PFSK-1 (cell line): ENCODE data around the gene ZNF280B.

Experiments used
- POLR2AphosphoS5 ChIP-seq: IDR thresholded peaks from 2 replicates; pipeline ENCODE4 v1.6.1; 2012; ENCODE audit warnings: low read depth, mild to moderate bottlenecking, control low read depth, low read length, moderate library complexity
- SIN3A ChIP-seq: IDR thresholded peaks from 2 replicates; pipeline ENCODE4 v1.6.1; 2012; ENCODE audit warnings: mild to moderate bottlenecking, low read length, moderate library complexity, borderline replicate concordance; ENCODE audit not compliant: insufficient read depth
- TAF1 ChIP-seq: IDR thresholded peaks from 2 replicates; pipeline ENCODE4 v1.6.1; 2012; ENCODE audit warnings: low read length, control low read depth, borderline replicate concordance; ENCODE audit not compliant: insufficient read depth
- TF ChIP-seq, protein P1 (sequence below), 2 experiments: IDR thresholded peaks; 2 replicates each; pipeline versions ENCODE4 v1.6.1 to v1.8.0; 2011 to 2012; ENCODE audit warnings: low read depth in 2 of 2, low read length in 2 of 2, control low read depth in 1 of 2, inconsistent platforms in 1 of 2, mild to moderate bottlenecking in 1 of 2, moderate library complexity in 1 of 2; ENCODE audit not compliant: insufficient read depth in 1 of 2

DNA sequence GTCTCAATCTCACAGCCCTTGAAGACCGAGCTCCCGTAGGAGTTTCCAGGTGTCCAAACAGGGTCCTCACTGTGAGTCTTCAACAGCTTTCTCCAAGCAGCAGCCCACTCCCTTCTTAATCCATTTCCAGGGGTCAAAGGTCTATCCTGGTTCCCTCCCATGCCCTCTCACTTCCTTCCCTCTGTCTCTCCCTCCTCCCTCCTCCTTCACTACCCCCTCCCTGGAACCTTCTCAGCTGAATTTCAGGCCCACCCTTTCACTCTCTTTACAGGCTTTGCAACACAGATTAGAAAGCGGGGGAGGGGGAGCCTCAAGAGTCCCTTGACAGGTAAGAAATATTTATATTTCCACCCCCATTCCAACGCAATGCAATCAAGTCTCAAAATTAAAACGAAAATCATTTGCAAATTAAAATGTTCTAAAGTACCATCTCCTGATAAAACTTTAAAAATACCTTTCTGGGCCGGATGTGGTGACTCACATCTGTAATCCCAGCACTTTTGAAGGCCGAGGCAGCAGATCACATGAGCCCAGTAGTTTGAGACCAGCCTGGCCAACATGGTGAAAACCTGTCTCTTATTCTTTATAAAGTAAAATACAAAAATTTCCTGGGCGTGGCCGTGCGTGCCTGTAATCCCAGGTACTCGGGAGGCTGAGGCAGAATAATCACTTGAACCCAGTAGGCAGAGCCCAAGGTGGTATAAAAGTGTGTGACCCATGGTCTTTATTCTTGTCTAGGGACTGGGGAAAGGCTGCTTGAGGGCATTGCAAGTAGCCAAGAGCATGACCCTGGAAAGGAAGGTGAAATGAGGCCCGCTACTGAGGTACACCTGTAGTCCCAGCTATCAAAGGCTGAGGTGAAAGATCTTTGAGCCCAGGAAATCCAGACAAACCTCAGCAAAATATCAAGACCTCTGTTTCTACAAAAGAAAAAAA lies 12.4 kb upstream of the ZNF280B start:
- TF ChIP-seq POLR2AphosphoS5, result no peak
- no peak for TF ChIP-seq TAF1
- TF ChIP-seq, protein P1, sequence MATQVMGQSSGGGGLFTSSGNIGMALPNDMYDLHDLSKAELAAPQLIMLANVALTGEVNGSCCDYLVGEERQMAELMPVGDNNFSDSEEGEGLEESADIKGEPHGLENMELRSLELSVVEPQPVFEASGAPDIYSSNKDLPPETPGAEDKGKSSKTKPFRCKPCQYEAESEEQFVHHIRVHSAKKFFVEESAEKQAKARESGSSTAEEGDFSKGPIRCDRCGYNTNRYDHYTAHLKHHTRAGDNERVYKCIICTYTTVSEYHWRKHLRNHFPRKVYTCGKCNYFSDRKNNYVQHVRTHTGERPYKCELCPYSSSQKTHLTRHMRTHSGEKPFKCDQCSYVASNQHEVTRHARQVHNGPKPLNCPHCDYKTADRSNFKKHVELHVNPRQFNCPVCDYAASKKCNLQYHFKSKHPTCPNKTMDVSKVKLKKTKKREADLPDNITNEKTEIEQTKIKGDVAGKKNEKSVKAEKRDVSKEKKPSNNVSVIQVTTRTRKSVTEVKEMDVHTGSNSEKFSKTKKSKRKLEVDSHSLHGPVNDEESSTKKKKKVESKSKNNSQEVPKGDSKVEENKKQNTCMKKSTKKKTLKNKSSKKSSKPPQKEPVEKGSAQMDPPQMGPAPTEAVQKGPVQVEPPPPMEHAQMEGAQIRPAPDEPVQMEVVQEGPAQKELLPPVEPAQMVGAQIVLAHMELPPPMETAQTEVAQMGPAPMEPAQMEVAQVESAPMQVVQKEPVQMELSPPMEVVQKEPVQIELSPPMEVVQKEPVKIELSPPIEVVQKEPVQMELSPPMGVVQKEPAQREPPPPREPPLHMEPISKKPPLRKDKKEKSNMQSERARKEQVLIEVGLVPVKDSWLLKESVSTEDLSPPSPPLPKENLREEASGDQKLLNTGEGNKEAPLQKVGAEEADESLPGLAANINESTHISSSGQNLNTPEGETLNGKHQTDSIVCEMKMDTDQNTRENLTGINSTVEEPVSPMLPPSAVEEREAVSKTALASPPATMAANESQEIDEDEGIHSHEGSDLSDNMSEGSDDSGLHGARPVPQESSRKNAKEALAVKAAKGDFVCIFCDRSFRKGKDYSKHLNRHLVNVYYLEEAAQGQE (IDR thresholded peaks at IDR 0.05; ENCODE audit: insufficient read depth in 1 of 2, low read depth in 2 of 2, low read length in 2 of 2), result no peak
- no peak for TF ChIP-seq SIN3A
